ENCODE results near the gene TANGO2.

- no peak for TF ChIP-seq SP1 (IDR thresholded peaks at IDR 0.05; ENCODE audit: low read depth)
- no peak for TF ChIP-seq SIN3A (IDR thresholded peaks at IDR 0.05; ENCODE audit: low read depth)
- TF ChIP-seq POLR2AphosphoS5 (IDR thresholded peaks at IDR 0.05; ENCODE audit: low read depth, low read length), result no peak
- no peak for TF ChIP-seq CTCF (IDR thresholded peaks at IDR 0.05 in 2 of 3, conservative IDR thresholded peaks at IDR 0.05 in 1 of 3; ENCODE audit: borderline replicate concordance in 1 of 3, insufficient read depth in 1 of 3, low read depth in 2 of 3, low read length in 2 of 3)
- TF ChIP-seq POLR2A (IDR thresholded peaks at IDR 0.05; ENCODE audit: borderline replicate concordance, extremely low read depth, insufficient read depth, insufficient read length), result no peak
- no peak for TF ChIP-seq ATF3 (IDR thresholded peaks at IDR 0.05)
- no peak for TF ChIP-seq ZFX (IDR thresholded peaks at IDR 0.05)
Measured at GRCh38 chr22:19984851-19985811, 35.8 kb upstream of the TANGO2 start.

Measured in HCT116 (cell line).